Kidney glomerular epithelial cell (primary cell): ENCODE results near the gene LMTK3.

ENCODE experiments used
- DNase-seq: peaks from one replicate; lab custom pipeline; 2025; lab: John Stamatoyannopoulos, UW

LMTK3 gene

GRCh38 chr19:48445606-48446481 lies 65.8 kb downstream of the LMTK3 start, which contains the start of gene GRWD1:
Gene GRWD1 (plus strand): TSS chr19:48445983. CDS start chr19:48446006, 23 bp downstream.
- DNase-seq: peak; percentile 96

GRCh38 chr19:48445256-48445605 lies 66.4 kb downstream of the LMTK3 start:
- peak; percentile 93 for DNase-seq

- DNase-seq: no peak
Measured at GRCh38 chr19:48444936-48445200, 66.8 kb downstream of the LMTK3 start.

GRCh38 chr19:48444129-48444935 lies 67.3 kb downstream of the LMTK3 start:
- no peak for DNase-seq

- no peak for DNase-seq
Measured at GRCh38 chr19:48443731-48444128, 67.9 kb downstream of the LMTK3 start.

- no peak for DNase-seq
Measured at GRCh38 chr19:48443256-48443655, 68.4 kb downstream of the LMTK3 start.

- DNase-seq: no peak
Measured at GRCh38 chr19:48442116-48443035, 69.3 kb downstream of the LMTK3 start.

GRCh38 chr19:48441360-48442050 lies 70.1 kb downstream of the LMTK3 start:
- no peak for DNase-seq

GRCh38 chr19:48436586-48436985 lies 75.0 kb downstream of the LMTK3 start:
- no peak for DNase-seq
